Effector CD8-positive, alpha-beta T cell (primary cell): ENCODE results near the gene TIMD4.
"Not testable (repeated sequence)": the region's sequence is repeated elsewhere in the genome, so short reads cannot be mapped to it uniquely, and the experiment has no call there.

ENCODE experiments used
- DNase-seq: peaks from one replicate; lab custom pipeline; 2025; lab: John Stamatoyannopoulos, UW
- total RNA-seq, 4 experiments: gene quantifications; one replicate each; lab custom pipeline; 2026; lab: John Stamatoyannopoulos, UW

The TIMD4 gene
- total RNA-seq, result 0.18 to 3.3 (median 1.1) reads per million in 4 experiments

- no peak for DNase-seq
Observed at GRCh38 chr5:156963125-156963524, at the start of gene TIMD4. TSS of gene TIMD4 (minus strand) at chr5:156963226. CDS start at chr5:156963198, 28 bp downstream.

GRCh38 chr5:157006262-157006661 is 43.2 kb upstream of the TIMD4 start:
- DNase-seq, result no peak

- no peak for DNase-seq
Observed at GRCh38 chr5:157004893-157005551, 42.0 kb upstream of the TIMD4 start.

- DNase-seq, result no peak
Observed at GRCh38 chr5:156991714-156992113, 28.7 kb upstream of the TIMD4 start.

GRCh38 chr5:156984064-156984463 is 21.0 kb upstream of the TIMD4 start:
- DNase-seq, result no peak

GRCh38 chr5:156981481-156981880 is 18.5 kb upstream of the TIMD4 start:
- DNase-seq, result no peak

- no peak for DNase-seq
Observed at GRCh38 chr5:156974328-156974727, 11.3 kb upstream of the TIMD4 start.

GRCh38 chr5:156971848-156972525 is 9.0 kb upstream of the TIMD4 start:
- DNase-seq, result no peak

GRCh38 chr5:156971415-156971814 is 8.4 kb upstream of the TIMD4 start:
- no peak for DNase-seq

GRCh38 chr5:156967386-156967785 is 4.4 kb upstream of the TIMD4 start:
- DNase-seq, result not testable (repeated sequence)

GRCh38 chr5:156956321-156956720 is 6.7 kb downstream of the TIMD4 start:
- no peak for DNase-seq

GRCh38 chr5:156951359-156951758 is 11.7 kb downstream of the TIMD4 start:
- DNase-seq, result no peak

- no peak for DNase-seq
Observed at GRCh38 chr5:156950716-156951115, 12.3 kb downstream of the TIMD4 start.

GRCh38 chr5:156949424-156949823 is 13.6 kb downstream of the TIMD4 start:
- no peak for DNase-seq

- no peak for DNase-seq
Observed at GRCh38 chr5:156947925-156948324, 15.1 kb downstream of the TIMD4 start.

GRCh38 chr5:156942064-156942463 is 21.0 kb downstream of the TIMD4 start:
- DNase-seq, result no peak

GRCh38 chr5:156940462-156940861 is 22.6 kb downstream of the TIMD4 start:
- not testable (repeated sequence) for DNase-seq

GRCh38 chr5:156936972-156937371 is 26.1 kb downstream of the TIMD4 start:
- no peak for DNase-seq

- DNase-seq, result peak; percentile 39
Observed at GRCh38 chr5:156934450-156935211, 28.4 kb downstream of the TIMD4 start.

GRCh38 chr5:156929366-156929948 is 33.6 kb downstream of the TIMD4 start:
- no peak for DNase-seq

GRCh38 chr5:156927545-156927944 is 35.5 kb downstream of the TIMD4 start:
- DNase-seq, result no peak

GRCh38 chr5:156925767-156926166 is 37.3 kb downstream of the TIMD4 start:
- DNase-seq, result not testable (repeated sequence)
